ENCODE data around the gene TNFRSF19.

TNFRSF19 gene

GRCh38 chr13:23630349-23631093 lies 60.3 kb downstream of the TNFRSF19 start:
- H3K27ac ChIP-seq (ENCODE audit: low read length), result no peak overlapping the region
- no peaks in the 10 kb centered on the region for H3K36me3 ChIP-seq (replicated peaks; ENCODE audit: insufficient read depth, low read length)
- DNase-seq, result no peak
- no peaks in the 10 kb centered on the region for H3K9me3 ChIP-seq (replicated peaks; ENCODE audit: insufficient read depth, low read length)
- no peak overlapping the region for H3K4me3 ChIP-seq (ENCODE audit: low read length)
- H3F3A ChIP-seq (ENCODE audit: insufficient read depth, low read length), result no peaks in the 10 kb centered on the region
- H4K20me1 ChIP-seq (ENCODE audit: insufficient read depth, low read length), result no peaks in the 10 kb centered on the region
- TF ChIP-seq EZH2phosphoT487 (IDR thresholded peaks at IDR 0.05; ENCODE audit: low read length), result no peak
- no peak for TF ChIP-seq CTCF (IDR thresholded peaks at IDR 0.05; ENCODE audit: low read length)
- TF ChIP-seq EZH2 (optimal IDR thresholded peaks at IDR 0.05; ENCODE audit: low read depth, low read length), result no peak
- no peaks in the 10 kb centered on the region for H3K79me2 ChIP-seq (ENCODE audit: low read length)
- H3K9me2 ChIP-seq (replicated peaks; ENCODE audit: insufficient read depth, low read length), result no peaks in the 10 kb centered on the region
- H2AFZ ChIP-seq (ENCODE audit: low read length), result no peak overlapping the region
- no peaks in the 10 kb centered on the region for H3K4me1 ChIP-seq (ENCODE audit: low read length)
- no peak overlapping the region for H3K9ac ChIP-seq (ENCODE audit: low read length)
- no peak overlapping the region for H3K4me2 ChIP-seq (ENCODE audit: low read depth, low read length)
- no peaks in the 10 kb centered on the region for H3K27me3 ChIP-seq (replicated peaks; ENCODE audit: insufficient read depth, low read length)

GRCh38 chr13:23631311-23632047 lies 61.3 kb downstream of the TNFRSF19 start:
- H3K27me3 ChIP-seq (replicated peaks; ENCODE audit: insufficient read depth, low read length), result no peaks in the 10 kb centered on the region
- H4K20me1 ChIP-seq (ENCODE audit: insufficient read depth, low read length), result no peaks in the 10 kb centered on the region
- TF ChIP-seq CTCF (IDR thresholded peaks at IDR 0.05; ENCODE audit: low read length) (no peak), EZH2 (optimal IDR thresholded peaks at IDR 0.05; ENCODE audit: low read depth, low read length) (no peak), EZH2phosphoT487 (IDR thresholded peaks at IDR 0.05; ENCODE audit: low read length) (no peak)
- H3K4me1 ChIP-seq (ENCODE audit: low read length), result no peaks in the 10 kb centered on the region
- no peaks in the 10 kb centered on the region for H3K9me2 ChIP-seq (replicated peaks; ENCODE audit: insufficient read depth, low read length)
- H3K4me3 ChIP-seq (ENCODE audit: low read length), result no peak overlapping the region
- H3K79me2 ChIP-seq (ENCODE audit: low read length), result no peaks in the 10 kb centered on the region
- no peak overlapping the region for H3K4me2 ChIP-seq (ENCODE audit: low read depth, low read length)
- H3K36me3 ChIP-seq (replicated peaks; ENCODE audit: insufficient read depth, low read length), result no peaks in the 10 kb centered on the region
- H3K27ac ChIP-seq (ENCODE audit: low read length), result no peak overlapping the region
- no peak for DNase-seq
- H3K9ac ChIP-seq (ENCODE audit: low read length), result no peak overlapping the region
- no peaks in the 10 kb centered on the region for H3K9me3 ChIP-seq (replicated peaks; ENCODE audit: insufficient read depth, low read length)
- H2AFZ ChIP-seq (ENCODE audit: low read length), result no peak overlapping the region
- H3F3A ChIP-seq (ENCODE audit: insufficient read depth, low read length), result no peaks in the 10 kb centered on the region

DNA sequence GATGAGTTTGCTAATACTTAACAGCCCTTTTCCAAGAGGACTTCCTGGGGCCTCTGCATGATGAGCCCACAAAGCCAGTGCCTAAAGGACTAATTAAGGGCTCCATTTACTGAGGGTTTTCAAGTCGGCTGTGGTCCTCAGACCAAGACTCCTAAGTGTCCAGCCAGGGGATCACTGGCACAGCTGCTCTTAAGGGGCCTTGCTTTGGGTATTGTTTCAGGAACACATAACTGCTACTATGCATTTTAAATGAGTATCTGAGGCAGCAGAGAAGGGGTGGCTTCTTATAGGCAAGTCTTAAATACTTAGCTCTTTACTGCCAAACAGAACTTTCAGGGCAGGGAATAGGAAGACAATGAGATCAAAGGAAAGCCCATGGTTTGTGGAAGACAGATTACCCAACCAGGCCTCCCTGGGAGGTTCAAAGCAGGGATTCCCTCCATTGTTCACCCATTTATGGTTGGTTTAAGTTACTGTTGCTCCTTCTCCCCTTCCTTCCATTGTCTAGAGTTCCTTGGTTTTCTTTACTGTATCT lies 61.9 kb downstream of the TNFRSF19 start:
- H2AFZ ChIP-seq (ENCODE audit: low read length), result no peak overlapping the region
- no peaks in the 10 kb centered on the region for H3K9me2 ChIP-seq (replicated peaks; ENCODE audit: insufficient read depth, low read length)
- no peaks in the 10 kb centered on the region for H3K27me3 ChIP-seq (replicated peaks; ENCODE audit: insufficient read depth, low read length)
- H3K9ac ChIP-seq (ENCODE audit: low read length), result no peak overlapping the region
- no peaks in the 10 kb centered on the region for H3F3A ChIP-seq (ENCODE audit: insufficient read depth, low read length)
- no peaks in the 10 kb centered on the region for H3K36me3 ChIP-seq (replicated peaks; ENCODE audit: insufficient read depth, low read length)
- no peak overlapping the region for H3K4me3 ChIP-seq (ENCODE audit: low read length)
- DNase-seq, result no peak
- no peak overlapping the region for H3K27ac ChIP-seq (ENCODE audit: low read length)
- H3K79me2 ChIP-seq (ENCODE audit: low read length), result no peaks in the 10 kb centered on the region
- no peaks in the 10 kb centered on the region for H3K4me1 ChIP-seq (ENCODE audit: low read length)
- no peaks in the 10 kb centered on the region for H4K20me1 ChIP-seq (ENCODE audit: insufficient read depth, low read length)
- H3K9me3 ChIP-seq (replicated peaks; ENCODE audit: insufficient read depth, low read length), result no peaks in the 10 kb centered on the region
- H3K4me2 ChIP-seq (ENCODE audit: low read depth, low read length), result no peak overlapping the region
- no peak for TF ChIP-seq EZH2 (optimal IDR thresholded peaks at IDR 0.05; ENCODE audit: low read depth, low read length)
- no peak for TF ChIP-seq EZH2phosphoT487 (IDR thresholded peaks at IDR 0.05; ENCODE audit: low read length)
- no peak for TF ChIP-seq CTCF (IDR thresholded peaks at IDR 0.05; ENCODE audit: low read length)

All from MM.1S (cell line).